Measurements from ENCODE around the gene CKAP2L.
"Not testable (repeated sequence)": the region's sequence is repeated elsewhere in the genome, so short reads cannot be mapped to it uniquely, and the experiment has no call there.

Gene CKAP2L

DNA sequence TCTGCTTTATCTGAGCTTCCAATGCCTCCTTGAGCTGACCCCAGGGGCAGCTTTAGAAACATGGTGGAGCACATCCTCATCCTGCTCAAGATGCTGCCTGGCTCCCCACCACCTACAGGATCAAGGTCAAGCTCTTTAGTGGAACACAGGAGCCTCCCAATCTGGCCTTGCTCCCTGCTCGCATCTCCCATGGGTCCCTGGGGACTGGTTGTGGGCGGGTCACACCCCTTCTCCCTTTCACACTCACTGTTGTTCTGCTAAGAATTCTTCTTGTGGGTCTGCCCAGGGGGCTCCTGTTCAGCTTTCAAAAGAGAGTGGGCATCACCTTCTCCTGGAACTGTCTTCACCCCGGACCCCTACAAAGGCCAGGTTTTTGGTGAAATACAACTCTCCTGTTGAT lies 51.9 kb downstream of the CKAP2L start:
- no peak overlapping the region for H3K27ac ChIP-seq
- no peak for TF ChIP-seq ZFX (IDR thresholded peaks at IDR 0.05; ENCODE audit: borderline replicate concordance)
- TF ChIP-seq, protein P1, sequence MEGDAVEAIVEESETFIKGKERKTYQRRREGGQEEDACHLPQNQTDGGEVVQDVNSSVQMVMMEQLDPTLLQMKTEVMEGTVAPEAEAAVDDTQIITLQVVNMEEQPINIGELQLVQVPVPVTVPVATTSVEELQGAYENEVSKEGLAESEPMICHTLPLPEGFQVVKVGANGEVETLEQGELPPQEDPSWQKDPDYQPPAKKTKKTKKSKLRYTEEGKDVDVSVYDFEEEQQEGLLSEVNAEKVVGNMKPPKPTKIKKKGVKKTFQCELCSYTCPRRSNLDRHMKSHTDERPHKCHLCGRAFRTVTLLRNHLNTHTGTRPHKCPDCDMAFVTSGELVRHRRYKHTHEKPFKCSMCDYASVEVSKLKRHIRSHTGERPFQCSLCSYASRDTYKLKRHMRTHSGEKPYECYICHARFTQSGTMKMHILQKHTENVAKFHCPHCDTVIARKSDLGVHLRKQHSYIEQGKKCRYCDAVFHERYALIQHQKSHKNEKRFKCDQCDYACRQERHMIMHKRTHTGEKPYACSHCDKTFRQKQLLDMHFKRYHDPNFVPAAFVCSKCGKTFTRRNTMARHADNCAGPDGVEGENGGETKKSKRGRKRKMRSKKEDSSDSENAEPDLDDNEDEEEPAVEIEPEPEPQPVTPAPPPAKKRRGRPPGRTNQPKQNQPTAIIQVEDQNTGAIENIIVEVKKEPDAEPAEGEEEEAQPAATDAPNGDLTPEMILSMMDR (IDR thresholded peaks at IDR 0.05), result no peak

DNA sequence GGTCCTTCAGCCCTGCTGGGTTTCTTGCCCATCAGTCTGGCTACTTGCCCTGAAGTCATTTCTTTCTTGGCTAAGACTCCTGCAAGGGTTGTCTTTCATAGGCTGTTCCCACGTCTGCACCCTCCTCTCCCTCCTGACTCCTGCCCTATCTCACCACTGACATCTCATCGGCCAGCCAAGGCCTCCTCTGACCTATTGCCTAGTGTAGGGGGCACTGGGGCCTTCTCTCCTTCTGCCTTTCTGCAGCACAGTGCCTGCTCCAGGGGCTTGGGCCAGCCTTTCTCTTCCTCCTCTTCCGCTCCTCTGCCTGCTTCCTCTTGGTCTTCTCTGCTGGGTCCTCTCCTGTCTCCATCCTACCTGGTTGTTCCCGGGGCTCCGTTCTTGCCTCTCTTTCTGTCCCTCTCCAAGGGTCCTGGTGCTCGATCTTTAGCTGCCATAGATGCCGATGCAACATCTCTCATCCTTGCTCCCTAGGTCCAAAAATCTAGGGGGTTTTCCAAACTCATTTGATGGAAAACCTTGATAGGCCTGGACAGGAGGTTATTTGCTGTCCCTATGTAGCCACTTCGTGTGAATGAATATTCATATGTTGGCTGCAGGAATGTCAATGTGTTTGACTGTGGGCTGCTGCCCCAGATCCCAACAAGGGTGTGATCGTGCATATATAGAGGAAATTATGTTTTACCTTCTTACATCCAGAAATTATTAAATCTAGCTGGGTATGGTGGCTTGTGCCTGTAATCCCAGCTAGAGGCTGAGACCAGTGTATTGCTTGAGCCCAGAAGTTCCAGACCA lies 53.3 kb downstream of the CKAP2L start:
- TF ChIP-seq ZFX (IDR thresholded peaks at IDR 0.05; ENCODE audit: borderline replicate concordance), result no peak
- TF ChIP-seq, protein P1 (IDR thresholded peaks at IDR 0.05), result no peak
- H3K27ac ChIP-seq, result no peak overlapping the region

DNA sequence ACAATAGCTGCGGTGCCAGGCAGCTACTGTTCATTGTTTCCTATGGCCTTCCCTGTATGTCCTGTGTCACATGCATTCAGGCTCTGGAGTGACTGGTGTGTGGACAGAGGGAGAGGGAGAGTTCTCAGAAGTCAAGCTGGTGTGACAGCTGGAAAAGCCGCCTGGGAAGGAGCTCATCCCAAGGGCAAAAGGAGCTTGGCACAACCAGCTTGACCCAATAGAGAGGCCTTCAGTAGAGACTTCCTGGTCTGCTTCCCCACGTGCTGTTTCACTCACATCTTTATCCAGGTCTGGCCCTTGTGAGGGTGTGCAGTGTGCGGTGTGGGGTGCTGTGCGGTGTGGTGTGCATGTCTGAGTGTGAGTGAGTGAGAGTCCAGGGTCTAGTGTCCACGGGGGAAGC lies 54.7 kb downstream of the CKAP2L start:
- H3K27ac ChIP-seq, result no peak overlapping the region
- TF ChIP-seq, protein P1 (IDR thresholded peaks at IDR 0.05), result no peak
- TF ChIP-seq ZFX (IDR thresholded peaks at IDR 0.05; ENCODE audit: borderline replicate concordance), result no peak

DNA sequence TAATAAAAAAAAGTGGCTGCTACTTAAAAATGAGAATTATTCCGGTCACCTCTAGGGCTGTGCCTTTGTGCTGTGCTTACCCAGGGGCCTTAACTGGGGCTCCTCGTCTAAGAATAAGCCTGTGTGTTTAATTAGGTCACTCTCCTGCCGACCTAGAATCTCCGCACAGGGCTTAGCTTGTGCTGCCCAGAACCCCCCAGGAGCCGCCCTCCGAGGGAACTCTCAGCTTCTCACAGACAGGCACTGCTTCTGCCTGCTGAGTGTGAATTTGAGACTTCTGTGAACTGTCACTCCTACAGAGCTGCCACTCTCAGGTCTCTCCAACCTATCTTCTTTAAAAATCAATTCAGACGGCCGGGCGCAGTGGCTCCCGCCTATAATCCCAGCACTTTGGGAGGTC lies 55.4 kb downstream of the CKAP2L start:
- no peak overlapping the region for H3K27ac ChIP-seq

GRCh38 chr2:112706947-112707346 lies 57.5 kb downstream of the CKAP2L start:
- H3K27ac ChIP-seq, result not testable (repeated sequence)

More for the DNA sequence above, 55.4 kb downstream of the CKAP2L start:
- no peak for TF ChIP-seq ZFX (IDR thresholded peaks at IDR 0.05; ENCODE audit: borderline replicate concordance)
- TF ChIP-seq, protein P1 (IDR thresholded peaks at IDR 0.05), result no peak

GRCh38 chr2:112706170-112706664 lies 58.2 kb downstream of the CKAP2L start:
- no peak for TF ChIP-seq ZFX (IDR thresholded peaks at IDR 0.05; ENCODE audit: borderline replicate concordance)
- TF ChIP-seq, protein P1 (IDR thresholded peaks at IDR 0.05), result no peak
- H3K27ac ChIP-seq, result no peak overlapping the region

DNA sequence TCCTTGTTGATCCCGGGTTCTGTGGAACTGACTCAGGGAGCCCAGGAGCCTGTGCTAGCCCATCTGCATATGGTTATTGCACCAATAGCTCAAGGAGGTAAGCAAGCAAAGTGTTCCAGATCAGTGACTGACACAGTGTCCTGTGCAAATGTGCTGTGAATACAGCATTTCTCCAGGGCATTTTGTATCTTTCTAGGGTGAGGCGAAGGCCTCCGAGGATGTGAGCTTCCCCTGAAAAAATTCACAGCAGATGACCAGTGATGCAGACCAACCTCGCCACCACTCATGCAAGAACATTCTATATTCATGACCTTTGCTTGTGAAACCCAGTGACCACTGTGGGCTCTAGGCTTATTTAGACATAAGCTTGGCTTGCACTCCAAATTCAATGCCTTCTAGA lies 58.8 kb downstream of the CKAP2L start:
- H3K27ac ChIP-seq, result no peak overlapping the region
- TF ChIP-seq ZFX (IDR thresholded peaks at IDR 0.05; ENCODE audit: borderline replicate concordance), result no peak
- TF ChIP-seq, protein P1 (IDR thresholded peaks at IDR 0.05), result no peak

All from 22Rv1 (cell line).